ENCODE measurements around the gene COL11A2.
"Not testable (repeated sequence)": the region's sequence is repeated elsewhere in the genome, so short reads cannot be mapped to it uniquely, and the experiment has no call there.

Gene COL11A2

GRCh38 chr6:33192105-33192646, at the start of gene COL11A2:
COL11A2 (minus strand) TSS chr6:33192467; CDS start chr6:33192240, 227 bp downstream.
- FAIRE-seq: no peak

GRCh38 chr6:33241968-33242367, 49.7 kb upstream of the COL11A2 start:
- FAIRE-seq: no peak

- FAIRE-seq: no peak
Measured at GRCh38 chr6:33237741-33238140, 45.5 kb upstream of the COL11A2 start.

- FAIRE-seq: no peak
Measured at GRCh38 chr6:33236852-33237251, 44.6 kb upstream of the COL11A2 start.

GRCh38 chr6:33236328-33236727, 44.1 kb upstream of the COL11A2 start:
- no peak for FAIRE-seq

- FAIRE-seq: no peak
Measured at GRCh38 chr6:33235221-33235634, 43.0 kb upstream of the COL11A2 start.

- not testable (repeated sequence) for FAIRE-seq
Measured at GRCh38 chr6:33226503-33227120, 34.3 kb upstream of the COL11A2 start.

- FAIRE-seq: no peak
Measured at GRCh38 chr6:33217681-33218080, 25.4 kb upstream of the COL11A2 start.

GRCh38 chr6:33217246-33217645, 25.0 kb upstream of the COL11A2 start:
- no peak for FAIRE-seq

- no peak for FAIRE-seq
Measured at GRCh38 chr6:33216117-33216649, 23.9 kb upstream of the COL11A2 start.

GRCh38 chr6:33215271-33216116, 23.2 kb upstream of the COL11A2 start:
- no peak for FAIRE-seq

- no peak for FAIRE-seq
Measured at GRCh38 chr6:33213989-33214335, 21.7 kb upstream of the COL11A2 start.

- no peak for FAIRE-seq
Measured at GRCh38 chr6:33213166-33213988, 21.1 kb upstream of the COL11A2 start.

GRCh38 chr6:33212857-33213165, 20.5 kb upstream of the COL11A2 start:
- FAIRE-seq: no peak

GRCh38 chr6:33211666-33212422, 19.6 kb upstream of the COL11A2 start:
- no peak for FAIRE-seq

GRCh38 chr6:33211136-33211535, 18.9 kb upstream of the COL11A2 start:
- no peak for FAIRE-seq

GRCh38 chr6:33209856-33210255, 17.6 kb upstream of the COL11A2 start:
- no peak for FAIRE-seq

GRCh38 chr6:33208091-33208967, 16.1 kb upstream of the COL11A2 start, which contains the start of gene RING1:
RING1 (plus strand) TSS chr6:33208500; CDS start chr6:33208823, 323 bp downstream.
- FAIRE-seq: no peak

GRCh38 chr6:33207552-33208090, 15.4 kb upstream of the COL11A2 start:
- no peak for FAIRE-seq

- no peak for FAIRE-seq
Measured at GRCh38 chr6:33206864-33207551, 14.7 kb upstream of the COL11A2 start.

All from G401.6 (cell line).